Stimulated activated naive CD4-positive, alpha-beta T cell (primary cell): ENCODE measurements around the gene SIX5.

Source experiments
- DNase-seq, 6 experiments: peaks; one replicate each; lab custom pipeline; 2025; lab: John Stamatoyannopoulos, UW

SIX5 gene

DNA sequence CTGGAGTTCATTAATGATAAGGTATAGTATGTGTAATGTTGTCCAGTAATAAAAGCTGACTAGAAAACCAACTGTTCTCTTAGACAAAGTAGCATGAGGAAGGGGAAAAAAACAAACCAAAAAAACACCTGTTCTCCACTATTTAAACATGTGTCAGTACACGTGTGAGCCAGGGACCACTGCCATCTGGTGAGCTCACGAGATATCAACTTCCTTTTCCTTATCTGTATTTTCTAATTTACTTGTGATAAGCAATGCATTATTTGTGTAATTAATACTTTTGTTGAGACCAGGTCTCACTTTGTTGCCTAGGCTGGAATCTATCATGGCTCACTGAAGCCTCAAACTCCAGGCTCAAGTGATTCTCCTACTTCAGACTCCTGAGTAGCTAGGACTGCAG is 4.3 kb upstream of the SIX5 start:
- DNase-seq = no peak

DNA sequence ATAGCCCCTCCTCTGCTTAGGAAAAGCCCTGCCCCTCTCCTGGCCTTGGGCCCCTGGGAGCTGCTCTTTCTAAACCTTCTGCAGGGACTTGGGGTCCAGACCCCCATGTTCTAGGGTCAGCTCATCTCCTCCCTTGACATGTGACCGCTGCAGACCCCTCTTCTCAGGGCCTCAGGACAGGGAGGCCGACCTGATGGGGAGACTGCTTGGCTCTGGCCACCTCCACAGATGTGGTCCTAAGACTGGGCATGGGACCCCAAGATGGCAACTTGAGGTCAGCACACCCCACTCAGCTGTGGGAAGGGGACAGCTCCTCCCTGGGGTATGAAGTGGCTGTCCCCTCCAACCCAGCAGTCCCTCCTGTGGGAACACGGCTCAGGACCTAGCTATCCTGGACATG is 3.9 kb upstream of the SIX5 start:
- no peak for DNase-seq

DNA sequence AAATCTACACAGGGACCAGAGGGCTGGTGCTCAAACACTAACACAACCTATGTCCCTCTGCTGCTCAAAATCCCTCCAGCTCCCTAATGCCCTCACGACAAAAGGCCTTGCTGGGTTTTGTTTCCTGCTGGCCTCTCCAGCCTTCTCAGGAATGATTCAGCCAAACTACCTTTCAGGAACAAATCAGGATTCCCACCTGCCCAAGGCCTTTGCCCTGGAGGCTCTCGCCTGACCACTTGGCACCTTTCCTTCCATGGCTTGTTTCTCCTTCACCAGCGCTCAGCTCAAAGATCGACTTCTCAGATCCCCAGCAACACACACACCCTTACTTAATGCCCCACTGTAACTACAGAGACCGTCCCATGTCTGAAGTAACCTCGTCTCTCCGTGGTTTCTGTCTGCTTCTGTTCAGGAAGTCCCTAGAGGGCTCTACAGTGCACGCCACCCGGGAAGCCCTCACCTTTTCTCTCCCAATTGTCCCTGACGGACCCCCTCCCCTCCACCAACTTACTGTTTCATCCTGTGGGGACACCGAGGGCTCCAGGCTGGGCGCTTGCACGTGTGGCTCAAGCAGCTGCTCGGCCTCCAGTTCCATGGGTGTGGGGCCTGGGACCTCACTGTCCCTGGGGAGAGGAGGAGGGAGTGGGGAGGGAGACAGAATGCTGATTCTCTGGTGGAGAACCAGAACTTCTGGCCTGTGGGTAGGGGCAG is 3.2 kb upstream of the SIX5 start:
- DNase-seq = no peak

DNA sequence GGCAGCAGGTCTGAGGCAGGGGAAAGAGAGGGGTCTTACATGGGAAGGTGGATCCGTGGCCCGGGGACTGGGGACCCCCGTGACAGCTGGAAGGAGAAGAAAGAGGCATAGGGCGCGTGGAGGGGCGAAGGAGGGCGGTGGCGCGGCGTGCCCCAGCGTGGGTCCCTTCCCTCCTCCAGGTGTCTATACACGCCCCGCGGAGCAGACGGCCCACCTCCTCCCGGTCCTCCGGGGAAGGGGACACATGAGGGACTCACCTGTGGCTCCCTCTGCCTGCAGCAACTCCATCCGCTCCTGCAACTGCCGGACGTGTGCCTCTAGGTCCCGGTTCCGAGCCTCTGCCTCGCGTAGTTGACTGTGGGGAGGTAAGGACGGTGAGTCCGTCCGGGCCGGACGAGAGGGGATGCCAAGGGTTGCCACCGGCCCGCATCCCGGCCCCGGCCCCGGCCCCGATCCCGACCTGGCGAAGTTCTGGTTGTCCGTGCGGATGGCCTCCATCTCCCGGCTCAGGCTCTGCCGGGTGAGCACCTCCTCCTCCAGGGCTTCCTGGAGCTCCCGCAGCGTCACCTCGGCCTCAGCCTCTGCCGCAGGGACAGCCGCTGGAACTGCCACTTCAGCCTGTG is 2.4 kb upstream of the SIX5 start:
- no peak for DNase-seq

DNA sequence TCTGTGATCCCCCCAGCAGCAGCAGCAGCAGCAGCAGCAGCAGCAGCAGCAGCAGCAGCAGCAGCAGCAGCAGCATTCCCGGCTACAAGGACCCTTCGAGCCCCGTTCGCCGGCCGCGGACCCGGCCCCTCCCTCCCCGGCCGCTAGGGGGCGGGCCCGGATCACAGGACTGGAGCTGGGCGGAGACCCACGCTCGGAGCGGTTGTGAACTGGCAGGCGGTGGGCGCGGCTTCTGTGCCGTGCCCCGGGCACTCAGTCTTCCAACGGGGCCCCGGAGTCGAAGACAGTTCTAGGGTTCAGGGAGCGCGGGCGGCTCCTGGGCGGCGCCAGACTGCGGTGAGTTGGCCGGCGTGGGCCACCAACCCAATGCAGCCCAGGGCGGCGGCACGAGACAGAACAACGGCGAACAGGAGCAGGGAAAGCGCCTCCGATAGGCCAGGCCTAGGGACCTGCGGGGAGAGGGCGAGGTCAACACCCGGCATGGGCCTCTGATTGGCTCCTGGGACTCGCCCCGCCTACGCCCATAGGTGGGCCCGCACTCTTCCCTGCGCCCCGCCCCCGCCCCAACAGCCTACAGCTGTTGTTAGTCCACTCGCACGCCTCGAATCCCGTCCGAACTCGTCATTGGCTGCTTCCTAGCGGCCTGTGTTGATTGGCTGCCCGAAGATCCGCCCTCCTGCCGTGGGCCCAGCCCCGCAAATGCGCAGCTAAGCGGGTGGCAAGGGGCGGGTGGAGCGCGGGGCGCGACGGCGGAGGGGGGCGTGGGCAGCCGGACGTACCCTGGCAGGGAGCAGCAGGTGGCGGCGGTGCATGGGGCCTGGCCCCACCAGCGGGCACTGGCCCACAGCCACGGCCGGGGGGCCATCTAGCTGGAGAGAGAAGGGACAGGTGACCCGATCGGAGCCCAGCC is 1.4 kb upstream of the SIX5 start:
- DNase-seq = peak; percentile 83 to 95 (median 87)

DNA sequence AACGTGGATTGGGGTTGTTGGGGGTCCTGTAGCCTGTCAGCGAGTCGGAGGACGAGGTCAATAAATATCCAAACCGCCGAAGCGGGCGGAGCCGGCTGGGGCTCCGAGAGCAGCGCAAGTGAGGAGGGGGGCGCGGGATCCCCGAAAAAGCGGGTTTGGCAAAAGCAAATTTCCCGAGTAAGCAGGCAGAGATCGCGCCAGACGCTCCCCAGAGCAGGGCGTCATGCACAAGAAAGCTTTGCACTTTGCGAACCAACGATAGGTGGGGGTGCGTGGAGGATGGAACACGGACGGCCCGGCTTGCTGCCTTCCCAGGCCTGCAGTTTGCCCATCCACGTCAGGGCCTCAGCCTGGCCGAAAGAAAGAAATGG is 754 bp upstream of the SIX5 start:
- DNase-seq = peak; percentile 63 to 95 (median 84)

DNA sequence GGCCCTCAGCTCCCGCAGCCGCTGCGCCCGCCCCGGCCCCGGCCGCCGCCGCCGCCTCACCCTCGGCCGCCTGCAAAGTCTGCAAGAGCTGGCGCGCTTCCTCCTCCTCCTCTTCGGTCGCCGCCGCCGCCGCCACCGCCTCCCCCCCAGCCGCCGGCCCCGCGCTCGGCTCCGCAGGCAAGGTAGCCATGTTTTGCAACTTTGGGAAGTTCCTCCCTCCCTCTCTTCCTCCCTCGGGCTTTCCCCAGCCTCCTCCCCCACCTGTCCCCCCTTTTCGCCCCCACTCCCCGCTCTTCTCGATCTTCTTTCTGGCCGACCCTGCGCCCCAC is 433 bp downstream of the SIX5 start:
- DNase-seq = peak in 3 of 6 experiments; percentile 31 to 60 (median 35)

DNA sequence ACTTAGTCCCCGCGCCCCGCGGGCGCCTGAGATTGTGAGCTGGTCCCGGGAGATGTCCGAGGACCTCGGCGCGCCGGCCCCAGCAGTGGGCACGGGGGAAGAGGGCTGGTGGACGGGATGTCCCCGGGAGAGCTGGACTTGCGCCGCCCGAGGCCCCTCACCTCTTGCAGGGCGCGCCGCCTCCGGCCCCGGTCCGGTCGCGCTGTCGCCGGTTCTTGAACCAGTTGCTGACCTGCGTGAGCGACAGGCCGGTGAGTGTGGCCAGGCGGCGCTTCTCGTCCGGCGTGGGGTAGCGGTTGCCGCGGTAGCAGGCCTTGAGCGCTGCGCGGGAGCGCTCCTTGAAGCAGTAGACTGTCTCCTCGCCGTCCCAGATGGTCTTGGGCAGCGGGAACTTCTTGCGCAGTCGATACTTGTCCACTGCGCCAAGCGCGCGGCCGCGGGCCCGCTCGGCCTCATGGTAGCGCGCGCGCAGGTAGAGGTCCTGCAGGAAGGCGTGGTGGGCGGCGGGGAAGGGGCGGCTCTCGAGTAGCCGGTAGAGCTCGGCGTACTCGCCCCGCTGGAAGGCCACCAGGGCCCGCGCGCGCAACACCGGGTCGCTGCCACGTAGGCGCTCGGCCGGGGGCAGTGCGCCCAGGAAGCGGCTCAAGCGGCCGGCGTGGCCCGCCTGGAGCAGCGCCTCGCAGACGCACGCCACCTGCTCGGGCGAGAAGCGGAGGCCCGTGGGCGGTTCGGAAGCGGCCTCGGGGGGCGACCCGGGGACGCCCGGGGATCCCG is 984 bp downstream of the SIX5 start:
- DNase-seq = peak in 1 of 6 experiments; percentile 41

DNA sequence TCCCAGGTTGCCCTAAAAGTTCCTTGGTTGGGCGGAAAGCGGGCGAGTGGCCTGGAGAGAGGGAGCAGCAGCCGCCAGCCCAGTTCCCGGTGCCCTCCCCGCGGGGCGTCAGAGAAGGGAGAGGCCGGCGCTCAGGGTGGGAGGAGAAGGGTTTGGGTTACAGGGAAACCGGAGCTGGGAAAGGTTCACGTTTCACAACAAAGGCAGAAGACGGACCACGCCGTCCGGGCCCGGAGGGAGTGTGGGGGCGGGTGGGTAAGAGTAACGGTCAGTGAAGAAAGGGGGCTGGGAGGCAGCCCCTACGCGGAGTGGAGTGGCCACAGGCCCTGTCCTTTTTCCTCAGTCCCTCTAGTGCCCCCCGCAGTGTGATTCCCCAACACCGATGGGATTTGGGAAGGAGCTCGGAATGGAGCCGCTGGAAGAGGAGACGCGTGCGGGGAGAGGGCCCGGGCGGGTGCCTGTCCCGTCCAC is 1.6 kb downstream of the SIX5 start:
- no peak for DNase-seq

DNA sequence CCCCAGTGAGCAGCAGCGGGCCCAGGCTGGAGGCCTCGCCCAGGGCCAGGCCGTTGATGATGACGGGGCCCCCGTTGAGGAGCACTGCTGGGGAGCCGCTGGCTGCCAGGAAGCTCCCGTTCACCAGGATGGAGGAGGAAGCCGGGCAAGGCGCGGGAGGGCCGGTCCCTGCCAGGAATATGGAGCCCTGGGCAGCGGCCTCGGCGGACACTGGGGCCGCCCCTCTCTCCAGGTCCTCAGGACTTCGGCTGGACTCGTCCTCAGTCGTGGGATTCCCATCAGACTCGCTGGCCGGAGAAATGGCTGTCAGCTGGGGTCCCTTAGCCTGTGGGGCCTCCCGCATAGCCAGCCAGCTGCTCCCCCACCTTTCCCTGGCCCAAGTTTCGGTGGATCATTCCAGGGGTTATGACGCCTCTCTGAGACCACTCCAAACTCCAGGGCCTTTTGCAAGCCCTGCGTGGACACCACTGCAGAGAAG is 2.1 kb downstream of the SIX5 start:
- DNase-seq = no peak

DNA sequence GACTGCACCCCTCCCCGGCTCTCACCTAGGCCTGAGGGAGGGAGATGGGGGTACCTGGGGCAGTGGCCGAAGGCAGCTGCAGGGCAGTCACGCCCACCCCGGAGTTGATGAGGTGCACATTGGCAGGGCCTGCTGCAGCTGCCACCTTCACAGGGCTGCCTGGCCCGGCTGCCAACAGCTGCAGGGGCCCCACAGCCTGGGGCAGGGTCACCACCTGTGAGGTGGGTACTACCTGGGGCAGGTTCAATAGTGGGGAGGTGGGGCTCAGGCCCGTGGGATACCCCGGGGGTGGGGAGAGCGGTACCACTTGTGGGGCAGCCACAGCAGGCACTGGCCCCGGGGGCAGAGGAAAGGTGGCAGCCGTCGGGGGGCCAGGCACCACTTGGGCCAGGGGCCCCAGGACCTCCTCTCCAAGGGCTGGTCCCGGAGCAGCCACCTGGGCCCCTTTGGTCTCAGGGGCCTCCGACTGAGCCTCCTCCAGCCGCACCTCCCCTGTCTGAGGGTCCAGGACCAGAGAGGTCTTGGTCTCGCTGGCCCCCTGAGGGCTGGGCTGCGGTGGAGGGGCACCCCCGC is 2.7 kb downstream of the SIX5 start:
- DNase-seq = no peak

DNA sequence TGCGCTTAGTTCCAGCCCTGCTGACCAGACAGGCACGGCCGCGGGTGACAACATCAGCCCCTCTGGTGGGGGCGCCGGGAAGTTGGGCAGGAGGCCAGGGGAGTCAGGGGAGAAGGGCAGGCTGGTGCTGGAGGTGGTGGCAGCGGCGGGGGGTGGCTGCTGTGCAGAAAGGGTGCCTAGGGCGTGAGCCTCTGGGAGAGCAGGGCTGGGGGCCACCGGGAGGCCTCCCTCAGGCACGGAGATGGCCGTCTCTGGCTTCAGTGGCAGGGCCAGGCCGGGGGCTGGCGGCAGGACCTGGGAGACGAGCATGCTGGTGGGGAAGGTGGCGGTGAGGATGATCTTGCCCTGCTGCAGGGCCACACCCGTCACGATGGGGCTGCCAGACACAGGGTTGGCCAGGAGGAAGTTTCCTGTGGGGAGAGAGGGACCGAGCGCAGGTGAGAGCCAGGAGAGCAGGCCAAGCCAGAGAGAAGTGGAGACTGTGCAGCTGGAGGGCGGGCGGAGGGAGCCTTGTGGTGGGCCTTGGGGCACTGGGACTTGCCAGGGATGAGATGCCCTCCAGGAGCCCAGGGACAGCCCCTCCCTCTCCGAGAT is 3.3 kb downstream of the SIX5 start:
- no peak for DNase-seq

DNA sequence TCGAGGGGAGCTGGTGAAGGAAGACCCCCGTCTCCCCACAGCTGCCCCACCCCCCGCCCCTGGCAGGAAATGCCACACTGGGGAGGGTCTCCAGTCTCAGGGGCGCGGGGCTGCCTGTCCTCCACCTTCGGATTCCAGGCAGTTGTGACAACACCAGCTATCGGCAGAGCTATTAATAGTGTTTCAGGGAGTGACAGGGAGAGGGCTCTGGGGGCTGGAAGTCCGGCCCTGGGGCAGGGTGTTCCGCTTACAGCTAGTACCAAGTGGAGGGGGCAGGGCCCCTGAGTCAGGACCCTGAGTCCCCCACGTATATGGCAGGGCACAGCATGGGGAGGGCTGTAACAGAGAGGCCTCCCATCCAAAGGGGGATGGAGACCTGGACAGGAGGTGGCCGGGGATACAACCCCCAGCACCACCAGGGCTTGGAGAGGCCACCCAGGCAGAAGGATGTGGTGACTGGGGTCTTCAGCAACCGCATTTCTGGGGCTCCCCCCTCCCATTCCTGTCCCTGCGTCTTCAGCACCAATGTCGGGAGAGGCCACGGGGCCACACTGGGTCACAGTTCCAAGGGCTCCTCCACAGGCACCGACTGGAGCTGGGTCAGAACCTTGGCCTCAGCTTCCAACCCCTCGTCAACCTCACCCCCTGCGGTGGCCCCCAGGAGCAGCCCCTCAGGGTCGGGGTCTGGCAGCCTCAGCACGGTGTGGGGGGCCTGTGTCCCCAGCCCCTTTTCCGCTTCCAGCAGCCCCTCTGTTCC is 3.9 kb downstream of the SIX5 start:
- DNase-seq = no peak

DNA sequence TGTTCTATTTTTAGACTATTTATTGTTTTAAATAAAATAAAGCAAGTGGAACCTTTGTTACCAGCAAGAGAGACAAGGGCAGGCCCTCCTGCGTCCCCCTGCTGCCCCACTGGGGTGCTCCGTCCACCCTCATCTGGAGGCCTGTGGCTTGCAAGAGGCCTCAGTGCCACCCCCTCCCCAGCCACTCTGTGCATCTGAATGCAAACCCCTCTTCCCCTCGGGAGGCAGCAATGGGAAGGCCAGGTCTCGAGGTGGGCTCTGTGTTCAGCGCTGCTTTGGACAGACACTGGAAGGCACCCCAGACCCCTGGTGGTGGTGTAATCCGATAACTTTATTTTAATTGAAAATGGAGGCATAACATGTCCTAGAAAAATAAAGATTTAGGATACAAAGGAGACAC is 4.6 kb downstream of the SIX5 start:
- DNase-seq = no peak

DNA sequence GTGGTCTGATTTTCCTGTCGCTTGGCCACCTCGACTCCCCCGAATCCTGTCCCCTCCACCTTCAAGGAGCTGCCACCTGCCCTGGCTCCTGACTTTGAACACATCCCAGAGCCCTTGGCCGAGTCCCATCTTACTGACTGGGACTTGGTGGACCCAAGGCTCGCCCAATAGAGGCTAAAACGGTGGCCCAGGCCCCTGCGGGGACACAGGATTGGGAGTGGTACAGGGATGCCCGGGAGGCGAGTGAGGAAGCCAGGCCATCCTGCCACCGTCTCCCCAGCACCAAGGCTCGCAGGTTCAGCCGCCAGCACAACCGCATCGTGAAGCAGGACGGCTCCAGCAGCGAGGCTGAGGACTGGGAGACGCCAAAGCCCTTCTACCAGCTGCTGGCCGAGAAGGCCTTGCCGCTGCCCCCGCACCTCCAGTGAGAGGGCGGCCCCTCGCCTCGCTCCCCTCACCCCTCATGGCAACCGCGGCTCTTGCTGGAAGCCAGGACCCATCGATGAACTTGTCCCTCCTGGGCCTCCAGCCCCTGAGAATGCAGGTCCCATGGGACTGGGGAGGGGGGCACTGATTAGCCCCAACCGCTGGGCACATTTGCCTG is 5.3 kb downstream of the SIX5 start:
- DNase-seq = no peak

DNA sequence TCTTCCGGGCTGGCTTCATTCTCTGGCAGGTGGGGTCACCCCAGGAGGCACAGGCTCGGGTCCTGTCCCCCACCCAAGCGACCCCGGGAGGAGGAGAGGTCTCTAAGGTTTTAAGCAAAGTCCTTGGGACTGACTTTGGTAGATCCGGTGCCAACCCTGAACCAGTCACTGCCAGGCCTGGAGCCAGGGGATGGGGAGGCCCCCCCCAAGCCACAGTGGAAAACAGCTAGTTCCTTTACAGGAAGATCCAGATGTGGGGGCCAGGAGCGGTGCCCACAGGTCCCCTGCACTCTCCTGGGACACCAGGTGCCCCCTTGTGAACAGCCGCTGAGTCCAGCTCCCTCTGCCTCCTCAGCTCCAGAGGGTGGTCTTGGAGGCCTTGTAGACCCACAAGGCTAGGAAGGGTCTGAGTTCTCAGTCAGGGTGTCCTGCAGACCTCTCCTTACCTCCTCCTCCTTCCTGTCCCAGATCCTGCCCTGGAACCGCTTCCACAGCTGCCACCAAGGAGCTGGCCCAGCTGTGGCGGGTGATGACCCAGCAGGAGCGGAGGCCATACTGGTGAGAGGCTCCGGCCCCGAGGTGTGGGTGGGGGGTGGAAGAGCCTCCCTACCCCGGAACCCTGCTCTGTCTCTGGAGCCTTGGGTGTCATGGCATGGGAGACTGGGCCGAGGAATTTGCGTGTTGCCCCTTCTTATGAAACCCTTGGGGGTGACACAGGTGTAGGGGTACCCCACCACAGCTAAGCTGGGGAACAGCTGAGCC is 6.0 kb downstream of the SIX5 start:
- DNase-seq = no peak

DNA sequence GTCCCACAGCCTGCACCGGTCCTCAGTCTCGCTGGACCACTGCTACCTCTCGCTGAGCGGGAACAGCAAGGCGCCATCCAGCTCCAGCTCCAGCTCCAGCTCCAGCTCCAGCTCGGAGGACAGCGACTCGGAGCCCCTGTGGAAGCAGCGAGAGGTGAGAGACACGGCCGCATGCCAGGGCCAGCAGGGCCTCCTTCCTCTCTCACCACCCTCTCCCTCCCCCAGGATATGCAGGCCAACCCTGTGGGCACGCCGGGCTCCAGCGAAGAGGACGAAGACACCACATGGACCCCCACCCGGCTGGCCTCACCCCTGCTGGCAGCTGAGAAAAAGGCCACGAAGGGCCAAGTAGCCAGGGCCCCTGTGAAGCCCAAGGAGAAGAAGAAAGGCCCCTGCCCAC is 7.3 kb downstream of the SIX5 start:
- no peak for DNase-seq

DNA sequence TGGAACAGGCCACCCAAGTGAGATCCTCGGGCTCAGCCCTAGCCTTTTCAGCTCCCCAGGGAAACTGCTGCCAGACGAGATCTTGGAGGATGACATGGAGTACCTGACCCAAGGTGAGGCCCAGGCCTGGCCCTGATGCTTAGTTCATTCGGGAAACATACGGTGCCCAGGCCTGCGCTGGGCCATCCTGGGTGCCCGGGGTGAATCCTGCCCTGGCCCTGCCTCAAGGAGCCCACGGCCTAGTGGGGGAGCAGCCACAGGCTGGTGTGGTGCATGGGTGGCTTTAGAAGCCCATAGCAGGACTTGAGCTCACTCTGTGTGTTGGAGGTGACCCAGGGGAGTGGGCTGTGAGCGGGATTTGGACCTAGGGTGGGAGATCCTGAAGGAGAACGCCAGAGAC is 10.1 kb downstream of the SIX5 start:
- DNase-seq = no peak

DNA sequence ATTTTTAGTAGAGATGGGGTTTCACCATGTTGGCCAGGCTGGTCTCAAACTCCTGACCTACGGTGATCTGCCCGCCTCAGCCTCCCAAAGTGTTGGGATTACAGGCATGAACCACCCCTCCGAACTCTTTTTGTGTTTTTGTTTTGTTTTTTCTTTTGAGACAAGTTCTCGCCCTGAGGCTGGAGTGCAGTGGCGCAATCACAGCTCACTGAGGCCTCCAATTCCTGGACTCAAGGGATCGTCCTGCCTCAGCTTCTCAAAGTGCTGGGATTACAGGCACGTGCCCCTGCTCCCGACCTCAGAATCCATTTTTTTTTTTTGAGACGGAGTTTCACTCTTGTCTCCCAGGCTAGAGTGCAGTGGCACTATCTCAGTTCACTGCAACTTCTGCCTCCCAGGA is 11.4 kb downstream of the SIX5 start:
- DNase-seq = no peak
